Stimulated activated CD4-positive, alpha-beta T cell treated with anti-CD3 and anti-CD28 coated beads, Interleukin-4, amount 100 ng/mL, for 48 hours (primary cell): ENCODE measurements around the gene TMEM8B.

Source experiments
- DNase-seq, 2 donors: peaks; one replicate each; pipeline ENCODE4 v3.0.0-alpha.2; 2020; ENCODE audit warnings: low read depth in 2 of 2

The TMEM8B gene

DNA sequence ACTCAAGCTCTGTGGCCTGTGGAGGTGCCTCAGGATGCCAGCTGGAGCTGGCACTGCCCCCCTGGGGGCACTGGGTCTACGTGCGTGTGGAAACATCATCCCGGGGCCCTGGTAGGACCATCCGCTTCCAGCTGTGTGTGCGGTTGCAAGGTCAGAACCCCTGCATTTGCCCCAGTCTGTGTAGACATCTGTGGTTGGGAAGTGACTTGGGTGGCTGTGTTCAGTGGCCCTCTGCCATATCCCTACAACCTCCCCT, 12.5 kb downstream of the TMEM8B start:
- no peak for DNase-seq

- no peak for DNase-seq
These were observed 13.2 kb downstream of the TMEM8B start for GRCh38 chr9:35842020-35842745.

- no peak for DNase-seq
These were observed 13.8 kb downstream of the TMEM8B start for GRCh38 chr9:35842795-35843194.

- DNase-seq, result no peak
These were observed 15.7 kb downstream of the TMEM8B start for GRCh38 chr9:35844628-35845270.

DNA sequence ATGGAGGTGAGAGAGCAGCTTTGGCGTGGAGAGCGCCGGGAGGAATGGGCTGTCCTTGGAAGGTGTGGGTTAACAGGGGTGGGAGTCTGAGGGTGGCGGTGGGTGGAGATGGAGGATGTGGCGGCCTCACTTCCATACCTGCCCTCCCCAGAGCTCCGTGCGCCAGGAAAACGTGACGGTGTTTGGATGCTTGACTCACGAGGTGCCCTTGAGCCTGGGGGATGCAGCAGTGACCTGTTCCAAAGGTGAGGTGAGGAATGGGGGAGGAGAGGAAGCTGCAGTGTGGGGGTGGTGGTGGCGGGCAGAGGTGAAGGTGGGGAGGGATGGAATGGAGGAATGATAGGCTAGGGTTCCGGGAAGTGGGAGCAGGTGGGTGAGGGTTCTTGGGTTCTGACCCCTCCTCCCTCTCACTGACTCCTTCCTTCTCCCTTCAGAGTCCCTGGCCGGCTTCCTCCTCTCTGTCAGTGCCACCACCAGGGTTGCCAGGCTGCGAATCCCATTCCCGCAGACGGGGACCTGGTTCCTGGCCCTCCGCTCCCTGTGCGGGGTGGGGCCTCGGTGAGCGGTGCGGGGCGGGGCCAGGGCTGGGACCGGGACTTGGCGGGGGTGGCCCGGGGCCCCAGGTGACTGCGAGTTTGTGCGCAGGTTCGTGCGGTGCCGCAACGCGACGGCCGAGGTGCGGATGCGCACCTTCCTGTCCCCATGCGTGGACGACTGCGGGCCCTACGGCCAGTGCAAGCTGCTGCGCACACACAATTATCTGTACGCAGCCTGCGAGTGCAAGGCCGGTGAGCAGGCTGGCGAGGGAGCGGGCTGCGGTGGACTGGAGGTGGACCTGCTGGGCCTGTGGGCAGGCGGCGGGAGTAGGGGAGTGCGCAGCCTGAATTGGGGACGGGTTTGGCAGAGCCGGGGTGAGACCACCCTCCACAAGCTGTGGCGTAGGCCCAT, 17.1 kb downstream of the TMEM8B start:
- DNase-seq, result no peak

- DNase-seq, result peak; percentile 20 to 35
These were observed 19.0 kb downstream of the TMEM8B start for GRCh38 chr9:35847792-35848572.

DNA sequence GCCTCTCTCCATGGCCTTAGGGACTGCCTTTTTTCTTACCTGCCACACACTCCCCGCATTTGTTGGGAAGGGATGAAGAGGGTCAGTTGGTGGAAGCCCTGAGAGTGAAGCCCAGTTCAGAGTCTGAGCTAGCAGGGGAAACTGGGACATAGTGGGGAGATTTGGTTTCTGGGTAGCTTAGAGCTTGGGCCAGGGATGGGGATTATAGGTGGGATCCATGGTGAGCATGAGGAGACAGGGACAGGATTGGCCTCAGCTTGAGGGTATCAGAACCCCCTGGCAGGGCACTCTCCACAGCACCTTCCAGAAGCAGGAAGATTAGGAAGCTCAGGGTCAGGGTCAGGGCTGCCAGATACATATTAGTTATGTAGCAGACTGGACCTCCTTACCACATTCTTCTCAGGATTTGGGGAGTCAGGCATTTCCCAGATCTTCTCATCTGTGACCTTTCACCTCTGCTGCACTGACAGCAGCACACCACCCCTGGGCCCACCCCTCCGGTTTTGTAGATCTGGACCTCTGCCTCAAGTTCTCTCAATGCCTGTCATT, 23.3 kb downstream of the TMEM8B start:
- DNase-seq, result no peak

DNA sequence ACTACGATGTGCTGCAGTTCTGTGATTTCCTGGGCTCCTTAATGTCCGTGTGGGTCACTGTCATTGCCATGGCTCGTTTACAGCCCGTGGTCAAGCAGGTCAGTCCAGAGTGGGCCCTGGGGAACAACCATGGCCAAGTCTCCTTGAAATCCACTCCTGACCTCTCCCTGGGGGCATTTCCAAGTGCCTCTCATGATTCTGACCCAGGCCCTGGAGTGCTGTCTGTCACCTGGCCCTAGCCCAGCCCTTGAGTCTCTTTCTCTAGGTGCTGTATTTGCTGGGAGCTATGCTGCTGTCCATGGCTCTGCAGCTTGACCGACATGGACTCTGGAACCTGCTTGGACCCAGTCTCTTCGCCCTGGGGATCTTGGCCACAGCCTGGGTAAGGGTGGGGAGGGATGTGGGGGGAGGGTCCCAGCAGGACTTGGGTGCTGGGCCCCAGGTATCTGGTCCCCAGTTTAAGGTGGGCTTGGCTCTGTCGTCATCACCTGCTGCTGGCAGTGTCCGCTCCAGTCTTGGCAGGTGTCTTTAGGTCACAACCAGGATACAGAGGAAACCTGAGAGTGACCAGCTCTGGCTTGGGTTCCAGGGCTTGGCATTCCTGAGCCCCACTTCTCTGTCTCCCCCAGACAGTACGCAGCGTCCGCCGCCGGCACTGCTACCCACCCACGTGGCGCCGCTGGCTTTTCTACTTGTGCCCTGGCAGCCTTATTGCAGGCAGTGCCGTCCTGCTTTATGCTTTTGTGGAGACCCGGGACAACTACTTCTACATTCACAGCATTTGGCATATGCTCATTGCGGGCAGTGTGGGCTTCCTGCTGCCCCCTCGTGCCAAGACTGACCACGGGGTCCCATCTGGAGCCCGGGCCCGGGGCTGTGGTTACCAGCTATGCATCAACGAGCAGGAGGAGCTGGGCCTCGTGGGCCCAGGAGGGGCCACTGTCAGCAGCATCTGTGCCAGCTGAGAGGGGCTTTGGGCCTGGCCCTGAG, 24.1 kb downstream of the TMEM8B start:
- DNase-seq, result no peak

- DNase-seq, result no peak
These were observed 25.2 kb downstream of the TMEM8B start for GRCh38 chr9:35854091-35854762.

GRCh38 chr9:35856206-35856605, 27.2 kb downstream of the TMEM8B start:
- no peak for DNase-seq

DNA sequence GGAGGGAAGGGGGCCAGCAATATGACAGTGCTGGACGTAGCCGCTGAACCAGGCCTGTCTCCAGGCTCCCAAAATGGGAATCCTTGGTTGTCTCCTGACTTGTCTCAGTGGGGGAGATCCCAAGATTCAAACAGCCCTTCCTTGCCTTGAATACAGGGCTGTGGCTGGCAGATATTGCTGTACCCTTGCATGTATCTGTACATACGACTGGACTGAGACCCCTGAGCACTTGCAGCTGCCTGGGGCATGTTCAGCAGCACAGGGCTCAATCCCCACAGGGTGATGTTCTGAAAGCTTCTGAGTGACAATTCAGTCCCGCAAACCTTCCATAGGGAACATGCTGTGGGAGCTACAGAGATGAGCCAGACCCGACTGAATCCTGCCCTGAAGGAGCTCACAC, 27.9 kb downstream of the TMEM8B start:
- DNase-seq, result no peak

DNA sequence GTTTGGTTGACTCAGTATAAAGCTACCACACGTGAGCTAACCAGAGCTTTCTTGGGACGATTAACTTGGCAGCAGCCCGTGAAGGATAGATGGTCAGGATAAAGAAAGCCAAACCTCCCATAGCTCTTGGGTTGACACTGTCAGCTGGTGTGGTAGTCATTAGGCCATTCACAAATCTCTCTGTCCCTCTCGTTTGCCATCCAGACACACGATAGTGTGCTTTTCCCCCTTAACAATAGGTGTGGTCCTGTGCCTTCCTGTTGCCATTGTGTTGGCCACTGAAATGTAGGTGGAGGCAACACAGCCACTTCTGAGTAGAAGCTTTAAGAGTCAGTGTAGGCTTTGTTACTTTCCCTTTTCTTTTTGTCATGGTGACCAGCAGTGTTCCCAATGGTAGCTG, 29.4 kb downstream of the TMEM8B start:
- DNase-seq, result no peak

GRCh38 chr9:35859310-35859989, 30.4 kb downstream of the TMEM8B start:
- DNase-seq, result no peak

GRCh38 chr9:35859990-35860339, 30.9 kb downstream of the TMEM8B start:
- no peak for DNase-seq

GRCh38 chr9:35861161-35861897, 32.3 kb downstream of the TMEM8B start:
- no peak for DNase-seq

GRCh38 chr9:35862328-35862727, 33.3 kb downstream of the TMEM8B start:
- no peak for DNase-seq

- DNase-seq, result no peak
These were observed 34.6 kb downstream of the TMEM8B start for GRCh38 chr9:35863583-35863982.

- DNase-seq, result no peak
These were observed 35.7 kb downstream of the TMEM8B start for GRCh38 chr9:35864695-35865255.
